GM19035 (cell line): Measurements from ENCODE around the gene ZNF333.

Experiments
- ATAC-seq: cut with Tn5 transposase; IDR thresholded peaks from one replicate; pipeline ENCODE4 v1.9.1; 2021; ENCODE audit not compliant: unreplicated experiment

Gene ZNF333

DNA sequence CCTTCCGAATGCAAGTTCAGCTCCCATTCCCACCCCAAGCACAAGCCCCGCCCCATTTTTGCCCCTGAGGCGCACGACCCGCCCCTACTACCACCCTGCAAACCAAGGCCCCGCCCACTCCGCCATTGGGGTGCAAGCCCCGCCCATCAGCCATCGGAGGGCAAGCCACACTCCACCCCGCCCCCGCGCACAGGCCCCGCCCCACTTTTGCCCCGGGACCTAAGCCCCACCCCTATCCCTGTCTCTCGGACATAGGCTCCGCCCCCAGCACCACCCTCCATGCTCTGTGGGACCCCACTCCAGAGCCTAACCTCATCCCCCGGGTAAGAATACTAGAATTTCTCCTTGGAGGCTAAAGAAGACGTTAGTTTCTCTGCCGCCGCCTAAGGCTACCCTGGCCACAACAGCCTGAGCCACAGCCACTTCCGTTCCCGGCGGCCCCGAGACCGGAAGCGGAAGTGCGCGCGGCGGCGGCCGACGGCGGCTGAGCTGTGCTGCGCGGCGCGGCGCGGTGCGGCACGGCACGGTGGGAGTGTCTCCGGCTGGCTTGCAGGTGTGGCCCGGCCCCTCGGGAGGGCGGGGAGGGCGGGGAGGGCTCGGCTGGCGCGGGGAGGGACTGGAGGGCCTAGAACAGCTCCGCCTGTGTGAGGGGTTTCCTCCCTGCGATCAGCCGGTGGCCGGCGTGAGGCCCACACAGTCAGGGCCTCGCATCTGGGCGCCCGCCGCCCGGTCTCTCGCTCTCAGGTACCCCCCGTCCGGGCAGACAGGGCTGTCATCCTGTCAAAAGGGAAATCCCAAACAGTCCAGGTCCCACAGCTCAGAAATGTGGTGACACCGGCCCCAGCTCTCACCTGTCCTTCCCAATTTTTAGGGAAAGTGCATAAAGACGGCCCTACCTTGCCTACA is at the start of gene ZNF333:
TSS of gene ZNF333 (plus strand) at position 451 of the 906 bp plus-strand sequence. CDS start 3,444 bp downstream, outside the sequence.
- peak; percentile 90 for ATAC-seq

DNA sequence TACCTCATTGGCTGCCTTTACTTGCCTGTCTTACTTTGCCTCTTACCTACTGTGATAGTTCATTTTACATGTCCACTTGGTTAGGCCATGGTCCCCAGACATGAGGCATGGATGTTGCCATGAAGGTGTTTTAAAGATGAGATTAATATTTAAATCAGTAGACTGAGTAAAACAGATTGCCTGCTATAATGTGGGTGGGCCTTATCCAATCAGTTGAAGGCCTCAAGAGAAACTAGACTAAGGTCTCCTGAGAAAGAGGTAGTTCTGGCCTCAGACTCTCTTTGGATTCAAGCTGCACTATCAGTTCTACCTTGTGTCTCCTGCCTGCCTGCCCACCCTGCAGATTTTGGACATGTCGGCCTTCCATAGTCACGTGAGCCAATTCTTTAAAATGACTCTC is 41.3 kb upstream of the ZNF333 start:
- ATAC-seq = no peak

DNA sequence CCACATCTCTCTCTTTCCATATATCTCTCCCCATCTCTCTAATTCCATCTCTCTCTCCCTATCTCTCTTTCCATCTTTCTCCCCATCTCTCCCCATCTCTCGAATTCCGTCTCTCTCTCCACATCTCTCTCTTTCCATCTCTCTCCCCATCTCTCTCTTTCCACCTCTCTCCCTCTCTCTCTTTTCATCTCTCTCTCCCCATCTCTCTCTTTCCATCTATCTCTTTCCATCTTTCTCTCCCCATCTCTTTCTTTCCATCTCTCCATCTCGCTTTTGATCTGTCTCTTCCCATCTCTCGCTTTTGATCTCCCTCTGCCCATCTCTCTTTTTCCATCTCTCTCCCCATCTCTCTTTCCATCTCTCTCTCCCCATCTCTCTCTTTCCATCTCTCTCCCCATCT is 40.8 kb upstream of the ZNF333 start:
- no peak for ATAC-seq

DNA sequence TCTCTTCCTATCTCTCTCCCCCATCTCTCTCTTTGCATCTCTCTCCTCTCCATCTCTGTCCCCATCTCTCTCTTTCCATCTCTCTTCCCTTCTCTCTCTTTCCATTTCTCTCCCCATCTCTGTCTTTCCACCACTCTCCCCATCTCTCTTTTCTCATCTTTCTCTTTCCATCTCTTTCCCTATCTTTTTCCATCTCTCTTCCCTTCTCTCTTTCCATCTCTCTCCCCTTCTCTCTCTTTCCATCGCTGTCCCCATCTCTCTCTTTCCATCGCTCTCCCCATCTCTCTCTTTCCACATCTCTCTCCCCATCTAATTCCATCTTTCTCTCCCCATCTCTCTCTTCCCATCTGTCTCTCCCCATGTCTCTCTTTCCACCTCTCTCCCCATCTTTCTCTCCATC is 39.7 kb upstream of the ZNF333 start:
- ATAC-seq = no peak

DNA sequence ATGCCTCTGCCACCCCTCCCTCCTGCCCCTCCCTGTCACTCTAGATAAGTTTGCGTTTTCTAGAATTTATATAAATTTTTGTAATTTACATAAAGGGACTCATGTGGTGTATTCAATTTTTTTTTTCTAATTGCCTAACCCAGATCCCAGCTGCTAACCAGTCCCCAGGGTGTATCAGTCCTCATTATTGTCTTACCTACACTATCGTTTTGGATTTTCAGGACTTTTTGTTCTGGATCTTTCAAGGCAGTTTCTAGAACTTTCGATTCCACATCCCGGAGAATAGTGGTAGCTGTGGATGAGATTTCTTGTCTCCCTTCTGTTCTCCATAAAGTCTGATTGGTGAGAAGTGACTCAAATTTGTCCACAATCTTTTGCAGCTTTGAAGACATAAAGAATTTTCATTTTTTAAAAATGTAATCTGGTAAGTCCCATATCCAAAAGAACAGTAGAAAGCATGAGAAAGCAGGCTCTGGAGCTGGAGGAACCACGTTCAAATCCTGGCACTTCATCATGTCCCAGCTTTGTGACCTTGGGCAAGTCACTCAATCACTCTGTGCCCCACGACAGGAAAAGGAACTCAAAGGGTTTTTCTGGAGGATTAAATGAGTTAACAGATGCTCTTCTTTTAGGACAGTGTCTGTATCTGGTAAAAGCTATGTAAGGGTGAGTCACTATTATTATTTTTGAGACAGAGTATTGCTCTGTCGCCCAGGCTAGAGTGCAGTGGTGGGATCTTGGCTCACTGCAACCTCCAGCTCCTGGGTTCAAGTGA is 34.9 kb upstream of the ZNF333 start:
- no peak for ATAC-seq

DNA sequence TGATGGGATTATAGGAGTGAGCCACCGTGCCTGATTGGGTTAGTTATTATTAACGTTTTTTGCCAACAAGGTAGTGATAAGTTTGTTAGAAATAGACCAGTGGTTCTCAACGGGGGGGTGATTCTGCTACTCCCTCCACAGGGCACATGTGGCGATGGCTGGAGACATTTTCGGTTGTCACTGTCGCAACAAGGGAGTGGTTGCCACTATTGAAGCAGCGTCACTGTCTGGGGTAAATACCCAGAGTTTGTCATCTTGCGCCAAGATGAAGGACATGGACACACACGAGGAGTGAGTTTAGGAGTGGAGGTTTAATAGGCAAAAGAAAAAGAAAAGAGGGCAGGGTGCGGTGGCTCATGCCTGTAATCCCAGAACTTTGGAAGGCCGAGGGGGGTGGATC is 34.1 kb upstream of the ZNF333 start:
- ATAC-seq = no peak

DNA sequence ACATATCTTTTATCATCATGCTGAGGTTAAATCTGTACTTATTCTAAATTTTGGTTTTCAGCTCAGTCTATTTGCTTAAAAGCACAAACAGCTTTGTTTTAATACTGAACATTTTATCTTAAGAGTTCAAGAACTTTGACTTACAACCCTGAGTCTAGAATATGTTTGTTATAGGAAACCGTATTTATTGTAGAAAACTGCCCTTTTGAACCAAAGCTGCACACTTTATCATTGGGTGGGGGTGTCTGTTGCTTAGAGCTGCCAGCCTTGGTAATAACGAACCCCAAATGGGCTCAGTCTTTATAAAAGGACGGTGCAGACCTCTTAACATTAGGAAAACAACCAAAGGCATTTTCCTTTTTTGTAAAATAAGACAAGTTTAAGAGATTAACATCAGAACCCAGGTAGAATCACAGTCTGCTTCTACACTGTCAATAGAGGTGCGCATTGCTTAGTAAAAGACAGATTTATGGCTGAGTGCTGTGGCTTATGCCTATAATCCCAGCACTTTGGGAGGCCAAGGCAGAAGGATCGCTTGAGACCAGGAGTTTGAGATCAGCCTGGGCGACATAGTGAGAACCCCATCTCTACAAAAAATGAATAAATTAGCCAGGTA is 29.9 kb upstream of the ZNF333 start:
- ATAC-seq = no peak

DNA sequence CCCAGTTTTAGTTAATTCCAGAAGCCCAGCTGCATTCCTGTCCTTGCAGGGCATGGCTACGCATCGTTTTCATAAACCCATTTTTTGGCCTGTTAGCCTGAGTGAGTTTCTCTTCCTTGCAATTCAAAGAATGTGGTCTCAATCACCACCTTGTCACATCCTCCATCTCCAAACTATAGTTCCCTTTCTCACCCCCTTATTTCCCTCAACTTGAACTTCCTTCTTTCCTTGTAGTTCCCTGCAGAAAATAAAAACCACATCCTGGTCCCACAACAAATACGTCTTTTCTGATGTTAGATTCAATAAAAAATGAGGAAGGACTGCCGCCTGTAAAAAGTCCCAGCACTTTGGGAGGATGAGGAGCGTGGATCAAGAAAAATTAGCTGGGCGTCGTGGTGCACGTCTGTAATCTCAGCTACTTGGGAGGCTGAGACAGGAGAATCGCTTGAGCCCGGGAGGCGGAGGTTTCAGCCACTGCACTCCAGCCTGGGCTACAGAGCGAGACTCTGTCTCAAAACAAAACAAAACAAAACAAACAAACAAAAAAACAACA is 28.4 kb upstream of the ZNF333 start:
- no peak for ATAC-seq

DNA sequence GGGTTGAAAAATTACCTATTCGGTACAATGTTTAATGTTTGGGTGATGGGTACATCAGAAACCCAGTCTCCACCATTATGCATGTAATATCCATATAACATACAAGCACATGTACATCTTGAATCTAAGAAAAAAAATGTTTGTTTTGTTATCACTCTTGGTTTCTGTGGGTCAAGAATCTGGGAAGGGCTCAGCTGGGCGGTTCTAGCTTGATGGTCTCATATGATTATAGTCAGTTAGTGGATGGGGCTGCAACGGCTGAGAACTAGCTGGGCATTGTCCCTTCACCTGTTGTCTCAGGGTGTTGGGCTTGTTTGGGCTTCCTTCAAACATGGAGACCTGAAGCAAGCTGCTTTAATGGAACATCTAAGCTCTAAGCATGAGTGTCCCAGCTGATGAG is 19.9 kb upstream of the ZNF333 start:
- ATAC-seq = no peak

DNA sequence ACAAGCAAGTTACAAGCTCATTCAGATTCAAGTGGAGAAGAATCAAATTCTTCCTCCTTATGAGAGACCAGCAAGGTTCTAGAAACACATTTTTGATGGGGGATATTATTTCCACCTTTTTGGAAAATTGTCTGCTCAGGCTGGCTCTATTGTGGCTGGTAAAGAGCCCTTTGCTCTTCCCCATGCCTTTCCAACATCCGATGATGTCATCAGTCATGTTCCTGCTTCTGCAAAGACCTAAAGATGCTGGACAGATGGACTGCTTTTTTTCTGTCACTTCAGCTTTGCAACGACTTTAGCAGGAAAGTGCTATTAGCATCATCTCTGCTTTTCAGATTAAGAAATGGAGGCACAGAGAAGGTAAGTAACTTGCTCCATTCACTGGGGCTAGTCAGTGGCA is 19.4 kb upstream of the ZNF333 start:
- no peak for ATAC-seq

DNA sequence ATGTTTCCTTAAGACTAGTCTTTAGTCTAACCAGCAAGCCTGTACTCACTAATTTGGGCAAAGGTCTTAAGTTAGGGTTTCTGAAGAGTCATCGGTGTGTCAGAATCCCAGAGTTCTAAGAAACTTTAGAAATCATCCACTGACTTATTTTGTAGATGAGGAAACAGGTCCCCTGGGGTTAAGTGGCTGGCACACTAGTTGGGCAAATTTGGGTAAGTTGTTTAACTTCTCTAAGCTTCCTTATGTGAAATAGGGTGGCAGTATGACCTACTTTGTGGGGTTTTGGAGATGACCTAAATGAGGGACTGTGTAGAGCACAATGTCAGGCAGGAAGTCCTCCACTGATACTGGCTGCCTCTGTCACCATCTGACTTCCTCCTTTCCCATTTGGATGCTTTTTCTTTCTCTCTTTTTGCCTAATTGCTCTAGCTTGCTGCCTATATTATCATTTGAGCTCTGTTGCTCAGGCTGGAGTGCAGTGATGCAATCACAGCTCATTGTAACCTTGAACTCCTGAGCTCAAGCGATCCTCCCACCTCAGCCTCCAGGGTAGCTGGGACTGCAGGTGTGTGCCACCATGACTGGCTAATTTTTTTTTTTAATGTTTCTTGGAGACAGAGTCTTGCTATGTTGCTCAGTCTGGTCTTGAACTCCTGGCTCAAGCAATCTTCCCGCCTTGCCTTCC is 17.5 kb upstream of the ZNF333 start:
- ATAC-seq = no peak

DNA sequence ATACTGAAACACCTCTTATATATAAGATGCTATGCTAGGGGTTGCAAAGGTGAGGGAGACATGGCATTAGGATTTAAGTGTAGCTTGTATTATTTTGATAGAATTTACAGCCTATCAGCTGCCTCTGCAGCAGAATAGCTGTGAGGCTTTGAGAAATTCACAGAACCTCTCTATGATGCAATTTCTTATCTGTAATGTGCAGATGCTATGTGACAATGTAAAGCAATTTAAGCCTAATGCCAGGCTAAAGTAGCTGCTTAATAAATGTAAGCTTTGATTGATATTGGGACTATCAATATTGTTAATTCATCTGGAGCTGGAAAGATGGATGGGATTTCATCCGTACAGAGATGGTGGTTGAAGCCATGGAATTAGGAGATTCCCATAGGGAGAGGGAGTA is 16.8 kb upstream of the ZNF333 start:
- no peak for ATAC-seq

DNA sequence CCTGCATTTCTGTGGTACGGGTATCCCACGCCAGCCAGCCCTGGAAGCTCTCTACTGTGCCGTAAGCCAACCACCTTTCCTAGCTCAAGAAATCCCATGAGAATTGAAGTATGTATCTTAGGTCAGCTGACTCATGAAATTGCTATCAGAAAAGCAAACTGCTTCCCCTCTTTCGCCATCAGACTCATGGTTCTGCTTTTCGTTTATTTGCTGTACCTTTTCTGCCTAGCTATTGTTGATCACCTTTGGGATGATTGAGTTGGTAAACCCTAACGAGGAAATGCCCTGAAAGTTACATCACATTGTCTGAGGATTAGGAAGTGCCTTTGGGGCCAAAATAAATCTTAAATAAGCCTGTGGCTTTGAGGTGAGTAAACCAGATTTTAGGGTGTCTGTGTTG is 15.1 kb upstream of the ZNF333 start, which contains the start of gene ADGRE3:
TSS of gene ADGRE3 (minus strand) at position 81 of the 400 bp plus-strand sequence. CDS start at position 7, 74 bp downstream.
- ATAC-seq = no peak

DNA sequence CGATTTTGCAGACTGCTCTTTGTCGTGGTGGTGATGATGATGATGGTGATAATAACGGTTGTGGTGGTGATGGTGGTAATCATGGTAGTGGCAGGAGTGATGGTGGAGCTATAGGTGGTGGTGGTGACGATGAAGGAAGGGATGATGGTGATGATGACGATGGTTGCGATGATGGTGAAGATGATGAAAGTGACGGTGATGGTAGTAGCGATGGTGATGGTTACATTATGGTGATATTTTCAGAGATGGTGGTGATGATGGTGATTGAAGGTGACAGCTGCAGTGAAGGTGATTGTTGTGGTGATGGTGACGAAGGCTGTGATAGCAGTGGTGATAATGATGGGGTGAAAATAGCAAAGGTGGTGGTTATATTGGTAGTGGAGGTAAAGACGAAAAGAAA is 13.1 kb upstream of the ZNF333 start:
- no peak for ATAC-seq

DNA sequence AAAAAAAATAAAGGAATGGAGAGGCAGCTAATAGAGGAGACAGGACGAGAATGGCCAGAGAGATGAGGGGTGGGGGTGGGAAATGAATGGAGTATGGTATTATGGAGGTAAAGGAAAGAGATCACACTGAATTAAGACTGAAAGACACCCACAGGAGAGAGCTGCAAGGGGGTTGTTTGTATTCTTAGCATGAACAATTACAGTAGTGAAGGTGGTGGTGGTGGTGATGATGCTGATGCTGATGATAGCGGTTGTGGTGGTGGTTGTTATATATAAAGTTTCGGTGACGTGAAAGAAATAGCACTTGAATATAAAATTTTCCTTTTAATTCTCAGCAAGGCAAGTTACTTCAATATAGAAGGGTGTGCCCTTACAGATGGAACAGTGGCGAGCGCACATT is 12.4 kb upstream of the ZNF333 start:
- no peak for ATAC-seq

DNA sequence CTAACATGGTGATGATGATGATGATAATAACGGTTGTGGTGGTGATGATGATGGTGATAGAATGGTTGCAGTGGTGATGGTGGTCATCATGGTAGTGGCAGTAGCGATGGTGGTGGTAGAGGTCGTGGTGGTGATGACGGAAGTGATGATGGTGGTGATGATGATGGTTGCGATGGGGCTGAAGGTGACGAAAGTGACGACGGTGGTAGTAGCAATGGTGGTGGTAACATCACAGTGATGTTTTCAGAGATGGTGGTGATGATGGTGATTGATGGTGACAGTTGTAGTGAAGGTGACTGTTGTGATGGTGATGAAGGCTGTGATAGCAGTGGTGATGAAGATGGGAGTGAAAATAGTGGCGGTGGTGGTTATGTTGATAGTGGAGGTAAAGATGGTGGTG is 11.6 kb upstream of the ZNF333 start:
- ATAC-seq = no peak

DNA sequence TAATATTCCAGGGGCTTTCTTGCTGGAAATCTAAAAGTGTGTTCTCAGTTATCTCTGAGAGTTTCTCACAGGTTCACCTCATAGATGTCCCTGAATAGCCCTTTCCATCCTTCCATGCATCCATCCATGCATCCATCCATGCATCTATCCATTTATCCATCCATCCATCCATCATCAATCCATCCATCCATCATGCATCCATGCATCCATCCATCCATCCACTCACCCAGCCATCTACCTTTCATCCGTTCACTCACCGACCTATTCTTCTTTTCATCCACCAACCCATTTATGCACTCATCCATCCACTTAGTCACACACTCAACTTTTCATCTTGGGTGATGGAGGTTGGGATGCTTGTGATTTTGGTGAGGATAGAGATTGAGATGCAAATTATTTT is 7.8 kb upstream of the ZNF333 start:
- no peak for ATAC-seq

DNA sequence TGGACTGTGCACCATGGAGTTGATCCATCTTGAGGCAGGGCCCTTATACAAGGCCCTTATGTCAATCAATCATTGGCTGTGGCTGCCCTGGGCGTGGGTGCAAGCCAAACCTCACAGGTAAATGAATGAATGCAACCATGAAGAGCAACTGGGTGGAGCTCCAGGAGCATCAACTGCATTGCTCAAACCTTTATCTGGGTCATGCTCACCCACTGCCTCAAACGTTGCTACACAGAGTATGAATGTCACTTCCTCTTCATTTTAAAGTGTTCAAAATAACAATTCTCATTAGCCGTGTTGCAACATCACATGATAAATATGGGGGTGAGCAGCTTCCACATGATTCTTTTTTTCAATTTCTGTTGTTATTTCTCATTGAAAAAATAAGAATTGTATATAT is 6.4 kb upstream of the ZNF333 start:
- ATAC-seq = no peak

DNA sequence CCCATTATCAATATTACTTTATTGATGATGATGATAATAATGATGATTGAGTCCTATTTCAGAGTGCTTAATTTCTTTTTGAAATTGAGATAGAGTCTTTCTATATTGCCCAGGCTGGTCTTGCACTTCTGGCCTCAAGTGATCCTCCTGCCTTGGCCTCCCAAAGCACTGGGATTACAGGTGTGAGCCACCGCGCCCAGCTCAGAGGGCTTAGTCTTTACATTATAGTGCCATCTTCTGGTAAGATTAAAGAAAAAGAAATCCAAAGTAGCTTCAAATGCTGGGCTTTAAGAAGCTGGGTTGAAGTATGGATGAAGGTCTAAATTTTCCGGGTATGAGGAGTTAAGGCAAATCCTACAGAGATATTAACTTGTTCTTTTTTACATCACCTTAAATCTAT is 3.4 kb upstream of the ZNF333 start:
- ATAC-seq = no peak

DNA sequence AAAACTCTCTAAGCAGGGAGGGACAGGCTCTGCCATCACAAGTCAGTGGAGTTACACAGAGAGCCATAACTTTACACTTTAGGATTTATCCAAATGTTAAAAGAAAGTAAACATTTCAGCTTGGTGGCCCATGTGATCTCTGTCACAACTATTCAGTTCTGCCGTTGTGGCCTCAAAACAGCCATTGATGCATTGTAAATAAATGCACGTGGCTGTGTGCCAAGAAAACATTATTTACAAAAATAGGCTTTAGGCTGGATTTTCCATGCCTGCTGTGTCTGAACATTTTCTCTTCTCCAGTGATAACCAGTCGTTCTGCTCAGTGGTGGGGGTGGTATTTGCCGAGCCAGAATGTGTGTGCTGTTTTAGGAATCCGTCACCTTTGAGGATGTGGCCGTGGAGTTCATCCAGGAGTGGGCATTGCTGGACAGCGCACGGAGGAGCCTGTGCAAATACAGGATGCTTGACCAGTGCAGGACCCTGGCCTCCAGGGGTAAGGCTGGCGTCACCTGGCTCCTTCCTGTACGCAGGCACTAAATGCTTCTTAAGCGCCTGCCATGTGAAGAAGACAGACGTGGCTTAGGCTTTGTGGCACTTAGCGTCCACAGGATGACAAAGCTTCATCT is 4.9 kb downstream of the ZNF333 start:
- ATAC-seq = no peak
